Lung (tissue), 12 donors: Measurements from ENCODE around the gene SNX13. TPM values are rescaled to one million over a fixed set of nuclear protein-coding genes. Genes with fewer than 3 reads are reported as not detected.
A peak's percentile ranks its signal among the peaks of the same experiment; 100 is the strongest.

Source experiments
- ATAC-seq: fragments of 200-7000 bp; cut with Tn5 transposase; one replicate; pipeline ENCODE4 v1.9.1; 2020; ENCODE audit warnings: moderate number of reproducible peaks; ENCODE audit not compliant: insufficient read depth, low FRiP score
- DNase-seq, 3 donors: peaks; one replicate each; pipeline ENCODE4 v3.0.0-alpha.2; 2013 to 2017
- H3K27ac ChIP-seq, 2 donors: one replicate each; pipeline ENCODE4 v1.5.1; 2013; ENCODE audit warnings: mild to moderate bottlenecking in 2 of 2, moderate library complexity in 2 of 2, control low read depth in 1 of 2, inconsistent platforms in 1 of 2, low read depth in 1 of 2, low read length in 1 of 2
- H3K27me3 ChIP-seq, 3 donors: one replicate each; pipeline ENCODE4 v1.5.1; 2013; ENCODE audit warnings: low read length in 2 of 3; ENCODE audit not compliant: control insufficient read depth in 3 of 3, insufficient read depth in 3 of 3
- H3K36me3 ChIP-seq, 4 donors: one replicate each; pipeline ENCODE4 v1.5.1; 2013; ENCODE audit warnings: low read length in 4 of 4, mild to moderate bottlenecking in 1 of 4, moderate library complexity in 1 of 4; ENCODE audit not compliant: control insufficient read depth in 4 of 4, insufficient read depth in 4 of 4
- H3K4me1 ChIP-seq, 5 donors: one replicate each; pipeline ENCODE4 v1.5.1; 2013; ENCODE audit warnings: low read length in 5 of 5, mild to moderate bottlenecking in 2 of 5, moderate library complexity in 1 of 5; ENCODE audit not compliant: control insufficient read depth in 5 of 5, insufficient read depth in 5 of 5
- H3K4me3 ChIP-seq: one replicate; pipeline ENCODE4 v1.5.1; 2013; ENCODE audit warnings: mild to moderate bottlenecking, control low read depth, moderate library complexity
- H3K9ac ChIP-seq, 2 donors: one replicate each; pipeline ENCODE4 v1.5.1; 2013; ENCODE audit warnings: low read length in 2 of 2, control low read depth in 1 of 2; ENCODE audit not compliant: insufficient read depth in 1 of 2
- H3K9me3 ChIP-seq, 4 donors: one replicate each; pipeline ENCODE4 v1.5.1; 2013; ENCODE audit warnings: low read length in 3 of 4, mild to moderate bottlenecking in 1 of 4, moderate library complexity in 1 of 4; ENCODE audit not compliant: control insufficient read depth in 4 of 4, insufficient read depth in 3 of 4
- WGBS, 2 donors: extraction: QIAGEN DNeasy Blood & Tissue Kit; methylation state at CpG; one replicate each; pipeline ENCODE4 v1.1.7; 2013; 5-methylcytosine and 5-hydroxymethylcytosine counted together
- polyA plus RNA-seq, 2 donors: library from polyadenylated mRNA; stranded (reverse); fragments of 200-250 nt; gene quantifications; one replicate each; pipeline ENCODE4 v1.2.1, GENCODE V29; 2013
- total RNA-seq, 2 donors: library from RNA; depleted of rRNA in 1 of 2; stranded (reverse); fragments of >200 nt in 1 of 2; gene quantifications; one replicate each; pipeline ENCODE4 v1.2.1, GENCODE V29; 2014 to 2021
- TF ChIP-seq, protein P1 (sequence below): IDR thresholded peaks from 2 replicates; pipeline ENCODE4 v1.5.1; 2012; ENCODE audit warnings: mild to moderate bottlenecking; ENCODE audit errors: control extremely low read depth, extremely low read depth
- donor health status: control.
- donor health status: control.
- donor health status: Bipolar disorder and iron deficiency.
- donor health status: healthy.
- donor health status: DM: yes; HTN: yes; CAD: no.

Gene SNX13
- total and polyA plus RNA-seq, 4 donors: 8.9 to 104 (median 31.9) TPM

- 68 to 73% methylated on average over 3 of the region's 3 CpGs for WGBS, 2 donors
- H3K27me3 ChIP-seq: no peaks in the 10 kb centered on the region
- no peaks in the 10 kb centered on the region for H3K36me3 ChIP-seq
- peaks cover 0 to 14% (median 0%) of the 10 kb centered on the region in 5 donors for H3K4me1 ChIP-seq
- H3K9ac ChIP-seq: no peak overlapping the region
- H3K27ac ChIP-seq: no peak overlapping the region
- no peaks in the 10 kb centered on the region for H3K9me3 ChIP-seq
- DNase-seq: no peak
- TF ChIP-seq, protein P1, sequence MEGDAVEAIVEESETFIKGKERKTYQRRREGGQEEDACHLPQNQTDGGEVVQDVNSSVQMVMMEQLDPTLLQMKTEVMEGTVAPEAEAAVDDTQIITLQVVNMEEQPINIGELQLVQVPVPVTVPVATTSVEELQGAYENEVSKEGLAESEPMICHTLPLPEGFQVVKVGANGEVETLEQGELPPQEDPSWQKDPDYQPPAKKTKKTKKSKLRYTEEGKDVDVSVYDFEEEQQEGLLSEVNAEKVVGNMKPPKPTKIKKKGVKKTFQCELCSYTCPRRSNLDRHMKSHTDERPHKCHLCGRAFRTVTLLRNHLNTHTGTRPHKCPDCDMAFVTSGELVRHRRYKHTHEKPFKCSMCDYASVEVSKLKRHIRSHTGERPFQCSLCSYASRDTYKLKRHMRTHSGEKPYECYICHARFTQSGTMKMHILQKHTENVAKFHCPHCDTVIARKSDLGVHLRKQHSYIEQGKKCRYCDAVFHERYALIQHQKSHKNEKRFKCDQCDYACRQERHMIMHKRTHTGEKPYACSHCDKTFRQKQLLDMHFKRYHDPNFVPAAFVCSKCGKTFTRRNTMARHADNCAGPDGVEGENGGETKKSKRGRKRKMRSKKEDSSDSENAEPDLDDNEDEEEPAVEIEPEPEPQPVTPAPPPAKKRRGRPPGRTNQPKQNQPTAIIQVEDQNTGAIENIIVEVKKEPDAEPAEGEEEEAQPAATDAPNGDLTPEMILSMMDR: no peak
- H3K4me3 ChIP-seq: no peak overlapping the region
- ATAC-seq: no peak
Measured at GRCh38 chr7:17774716-17775288, 165.5 kb downstream of the SNX13 start.

GRCh38 chr7:17774248-17774647, 166.0 kb downstream of the SNX13 start:
- Histone ChIP-seq H3K36me3 (no peaks in the 10 kb centered on the region), H3K9me3 (no peaks in the 10 kb centered on the region), H3K27ac (no peak overlapping the region), H3K9ac (no peak overlapping the region), H3K4me1 (peaks cover 0 to 14% (median 0%) of the 10 kb centered on the region in 5 donors), H3K4me3 (no peak overlapping the region), H3K27me3 (no peaks in the 10 kb centered on the region)
- DNase-seq (no peak), ATAC-seq (peak; percentile 5)
- 77 to 85% methylated on average over 2 of the region's 2 CpGs for WGBS, 2 donors
- TF ChIP-seq, protein P1: no peak

DNA sequence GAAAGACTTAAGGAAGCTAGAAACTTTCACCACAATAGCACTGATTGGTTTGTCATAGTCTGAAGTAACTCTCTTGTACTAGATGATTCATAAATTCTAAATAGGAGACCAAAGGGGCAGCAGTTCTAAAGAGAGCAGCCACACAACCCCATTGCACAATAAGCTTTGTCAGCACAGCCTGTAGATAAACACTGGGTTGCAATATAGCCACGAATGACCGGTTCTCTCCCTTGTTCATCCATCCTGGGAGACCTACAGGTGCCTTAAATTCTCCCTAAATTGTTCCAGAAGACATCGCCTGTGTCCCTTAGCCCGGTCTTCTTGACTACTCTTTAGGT, 167.0 kb downstream of the SNX13 start:
- WGBS, 2 donors: 67 to 69% methylated on average over 4 of the region's 4 CpGs
- H3K27me3 ChIP-seq: no peaks in the 10 kb centered on the region
- H3K9ac ChIP-seq: no peak overlapping the region
- no peaks in the 10 kb centered on the region for H3K9me3 ChIP-seq
- H3K4me3 ChIP-seq: no peak overlapping the region
- TF ChIP-seq, protein P1: no peak
- no peak overlapping the region for H3K27ac ChIP-seq
- peaks cover 0 to 14% (median 0%) of the 10 kb centered on the region in 5 donors for H3K4me1 ChIP-seq
- peak; percentile 80 for ATAC-seq
- peak in 1 of 3 donors; percentile 20 for DNase-seq
- H3K36me3 ChIP-seq: no peaks in the 10 kb centered on the region
